Fibroblast of mammary gland (primary cell): ENCODE results near the gene CLCN1.

Source experiments
- DNase-seq: peaks from one replicate; pipeline ENCODE4 v3.0.0-alpha.2; 2010; ENCODE audit warnings: low read depth
- H3K4me3 ChIP-seq: 2 replicates; pipeline ENCODE4 v1.5.1; 2011; ENCODE audit warnings: low read depth, mild to moderate bottlenecking, low read length, moderate library complexity; ENCODE audit not compliant: control insufficient read depth
- TF ChIP-seq, protein P1 (sequence below): conservative IDR thresholded peaks from 2 replicates; pipeline ENCODE4 v1.5.1; 2011; ENCODE audit warnings: low read depth, low read length, inconsistent platforms; ENCODE audit not compliant: control insufficient read depth, insufficient read depth

The CLCN1 gene

DNA sequence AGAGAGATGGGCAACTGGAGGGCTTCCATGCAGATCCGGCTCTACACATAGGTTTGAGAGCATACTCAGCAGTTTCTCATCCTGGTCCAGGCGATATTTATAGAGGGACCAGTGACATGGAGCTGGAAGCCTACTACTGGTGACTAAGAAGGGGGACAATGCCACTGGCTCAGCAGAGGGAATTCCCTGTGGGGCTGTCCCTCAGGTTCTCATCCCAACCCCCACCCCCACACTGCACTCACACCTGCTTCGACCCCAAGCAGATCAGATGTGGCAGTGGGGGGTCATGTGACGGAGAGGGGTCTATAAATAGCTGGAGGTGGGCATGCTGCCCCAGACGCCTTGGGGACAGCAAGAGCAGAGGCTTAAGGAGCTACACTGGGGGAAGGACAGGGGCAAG is at the start of gene CLCN1:
Gene CLCN1 (plus strand): TSS at position 336 of the 400 bp plus-strand sequence. CDS start 102 bp downstream, outside the sequence.
- H3K4me3 ChIP-seq, result no peak within 1 kb of the TSS
- TF ChIP-seq, protein P1, sequence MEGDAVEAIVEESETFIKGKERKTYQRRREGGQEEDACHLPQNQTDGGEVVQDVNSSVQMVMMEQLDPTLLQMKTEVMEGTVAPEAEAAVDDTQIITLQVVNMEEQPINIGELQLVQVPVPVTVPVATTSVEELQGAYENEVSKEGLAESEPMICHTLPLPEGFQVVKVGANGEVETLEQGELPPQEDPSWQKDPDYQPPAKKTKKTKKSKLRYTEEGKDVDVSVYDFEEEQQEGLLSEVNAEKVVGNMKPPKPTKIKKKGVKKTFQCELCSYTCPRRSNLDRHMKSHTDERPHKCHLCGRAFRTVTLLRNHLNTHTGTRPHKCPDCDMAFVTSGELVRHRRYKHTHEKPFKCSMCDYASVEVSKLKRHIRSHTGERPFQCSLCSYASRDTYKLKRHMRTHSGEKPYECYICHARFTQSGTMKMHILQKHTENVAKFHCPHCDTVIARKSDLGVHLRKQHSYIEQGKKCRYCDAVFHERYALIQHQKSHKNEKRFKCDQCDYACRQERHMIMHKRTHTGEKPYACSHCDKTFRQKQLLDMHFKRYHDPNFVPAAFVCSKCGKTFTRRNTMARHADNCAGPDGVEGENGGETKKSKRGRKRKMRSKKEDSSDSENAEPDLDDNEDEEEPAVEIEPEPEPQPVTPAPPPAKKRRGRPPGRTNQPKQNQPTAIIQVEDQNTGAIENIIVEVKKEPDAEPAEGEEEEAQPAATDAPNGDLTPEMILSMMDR, result no peak
- no peak for DNase-seq

DNA sequence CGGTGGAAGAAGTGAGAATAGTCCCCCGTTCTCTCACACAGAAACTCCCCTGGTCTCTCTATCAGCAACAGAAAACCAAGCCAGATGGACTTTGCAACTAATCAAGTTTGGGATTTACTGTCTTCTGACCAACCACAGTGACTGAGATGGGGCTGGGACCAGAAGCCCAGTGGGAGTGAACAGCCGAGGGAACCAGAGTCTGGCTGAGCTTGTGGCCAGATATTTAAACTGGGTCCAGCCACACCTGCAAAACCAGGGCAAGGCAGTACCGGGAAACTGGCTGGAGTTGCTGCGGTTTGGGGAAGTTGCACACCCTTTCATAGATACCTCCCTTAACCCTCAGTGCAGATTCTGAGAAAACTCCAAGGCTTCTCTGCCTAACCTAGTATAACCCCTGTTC is 46.7 kb upstream of the CLCN1 start:
- no peak for DNase-seq
- TF ChIP-seq, protein P1, result no peak
- H3K4me3 ChIP-seq, result no peak overlapping the region

DNA sequence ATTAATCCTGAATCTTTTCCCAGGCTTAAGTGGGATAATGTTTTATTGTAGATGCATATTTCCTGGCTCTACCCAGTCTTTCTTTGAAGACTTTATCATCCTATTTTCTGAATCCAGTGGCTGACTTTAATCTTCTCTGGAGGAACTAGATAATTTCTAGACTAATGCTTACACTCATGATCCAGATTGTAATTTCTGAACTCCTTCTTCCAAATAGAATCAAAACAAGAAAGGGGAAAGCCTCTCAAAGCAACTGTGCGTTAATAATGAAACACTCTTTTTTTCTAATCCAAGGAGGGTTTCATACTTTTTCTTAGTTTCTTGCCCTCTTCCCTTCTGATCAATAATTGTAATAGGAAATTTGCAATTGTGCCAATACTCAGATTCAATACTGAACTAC is 44.7 kb upstream of the CLCN1 start:
- DNase-seq, result no peak
- TF ChIP-seq, protein P1, result no peak
- H3K4me3 ChIP-seq, result no peak overlapping the region

DNA sequence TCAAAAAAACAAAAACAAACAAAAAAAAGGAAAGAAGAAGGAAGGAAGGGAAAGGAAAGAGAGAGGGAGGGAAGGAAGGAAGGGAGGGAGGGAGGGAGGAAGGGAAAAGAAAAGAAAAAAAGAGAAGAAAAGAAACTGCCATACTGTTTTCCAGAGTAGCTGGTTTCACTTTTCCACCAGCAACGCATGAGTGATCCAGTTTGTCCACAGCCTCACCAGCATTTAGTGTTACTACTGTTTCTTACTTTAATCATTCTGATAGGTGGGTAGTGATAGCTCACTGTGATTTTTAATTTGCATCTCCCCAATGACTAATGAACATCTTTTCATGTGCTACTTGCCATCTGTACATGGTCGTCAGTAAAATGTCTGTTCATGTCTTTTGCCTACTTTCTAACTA is 43.0 kb upstream of the CLCN1 start:
- DNase-seq, result no peak
- TF ChIP-seq, protein P1, result no peak
- H3K4me3 ChIP-seq, result no peak overlapping the region

DNA sequence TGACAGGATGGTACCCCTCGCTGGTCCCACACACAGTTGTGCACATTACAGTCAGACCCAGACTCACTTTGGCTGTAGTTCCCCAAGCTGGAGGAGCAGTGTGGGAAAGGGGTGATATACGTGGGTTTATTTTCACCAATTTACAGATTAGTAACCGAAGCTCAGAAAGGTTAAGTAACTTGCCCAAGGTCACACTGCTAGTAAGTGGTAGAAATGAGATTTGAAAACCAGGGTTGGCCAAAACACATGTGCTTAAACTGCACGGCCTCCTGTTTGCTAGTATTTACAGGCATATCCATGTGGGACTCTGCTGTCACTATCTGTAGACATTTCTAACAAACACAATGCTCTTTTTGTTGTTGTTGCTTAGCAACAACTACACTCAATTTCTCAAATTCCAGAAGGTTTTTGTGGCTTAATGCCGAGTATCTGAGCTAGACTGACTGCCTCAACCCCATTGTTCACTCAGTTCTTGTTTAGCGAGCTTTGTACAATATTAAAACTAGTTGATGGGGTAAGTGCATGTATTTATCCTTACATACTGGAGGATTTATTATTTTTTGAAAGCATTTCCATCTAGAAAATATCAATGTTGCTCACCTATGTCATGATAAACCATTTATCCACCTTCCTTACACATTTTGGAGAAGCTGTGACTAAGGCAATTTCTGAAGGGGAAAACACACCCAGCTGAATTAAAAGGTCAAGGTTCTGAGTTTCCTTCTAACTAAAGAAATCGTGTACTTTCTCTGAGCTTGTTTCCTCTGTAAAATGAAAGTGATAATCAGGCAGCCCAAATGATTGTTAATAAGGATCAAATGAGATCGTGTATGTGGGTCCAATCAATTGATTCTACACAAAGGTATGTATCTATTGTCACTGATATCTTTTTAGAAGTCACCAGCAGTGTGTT is 36.5 kb upstream of the CLCN1 start:
- TF ChIP-seq, protein P1, result no peak
- peak; percentile 49 for DNase-seq
- H3K4me3 ChIP-seq, result no peak overlapping the region

DNA sequence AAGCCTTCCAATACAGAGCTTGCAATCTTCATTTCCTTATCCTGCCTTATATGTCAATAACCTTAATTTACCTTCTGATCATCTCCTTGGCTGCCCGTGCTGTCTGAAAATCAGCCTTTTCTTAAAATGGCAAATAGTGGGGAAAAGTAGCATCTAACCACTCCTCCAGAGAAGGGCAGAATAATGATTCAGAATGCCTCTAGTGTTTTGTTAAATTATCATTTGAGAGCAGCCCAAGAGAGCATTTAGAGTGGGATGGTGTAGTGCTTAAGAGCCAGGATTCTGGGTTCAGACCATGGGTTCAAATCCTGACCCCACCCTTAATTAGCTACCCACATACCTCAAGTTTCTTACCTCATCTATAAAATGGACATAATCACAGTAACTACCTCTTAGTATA is 35.8 kb upstream of the CLCN1 start:
- no peak for DNase-seq
- H3K4me3 ChIP-seq, result no peak overlapping the region
- TF ChIP-seq, protein P1, result no peak

DNA sequence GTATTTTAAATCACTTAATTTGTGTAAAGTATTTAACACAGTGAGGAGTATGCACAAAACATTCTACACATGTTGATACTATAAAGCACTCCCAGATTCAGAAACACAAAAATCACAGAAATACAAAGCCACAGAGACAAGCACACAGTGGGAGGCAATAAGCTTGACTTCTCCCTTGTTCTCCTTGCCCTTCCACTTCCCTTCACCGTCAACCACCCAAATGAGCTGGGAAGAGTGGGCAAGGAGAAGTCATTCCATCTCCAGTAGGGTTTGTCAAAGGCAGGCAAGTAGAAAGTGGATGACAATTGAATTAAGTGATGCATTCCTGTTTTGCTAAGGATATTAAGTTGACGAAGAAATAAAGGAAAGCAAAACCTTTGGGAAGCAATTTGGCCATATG is 35.3 kb upstream of the CLCN1 start:
- no peak for DNase-seq
- TF ChIP-seq, protein P1, result no peak
- H3K4me3 ChIP-seq, result no peak overlapping the region
